ENCODE data around the gene TBC1D22A. TPM values are rescaled to one million over a fixed set of nuclear protein-coding genes. Genes with fewer than 3 reads are reported as not detected.
A peak's percentile ranks its signal among the peaks of the same experiment; 100 is the strongest.

Gene TBC1D22A
- total and polyA plus RNA-seq, 8 donors: 12.0 to 17.6 (median 15.3) TPM

DNA sequence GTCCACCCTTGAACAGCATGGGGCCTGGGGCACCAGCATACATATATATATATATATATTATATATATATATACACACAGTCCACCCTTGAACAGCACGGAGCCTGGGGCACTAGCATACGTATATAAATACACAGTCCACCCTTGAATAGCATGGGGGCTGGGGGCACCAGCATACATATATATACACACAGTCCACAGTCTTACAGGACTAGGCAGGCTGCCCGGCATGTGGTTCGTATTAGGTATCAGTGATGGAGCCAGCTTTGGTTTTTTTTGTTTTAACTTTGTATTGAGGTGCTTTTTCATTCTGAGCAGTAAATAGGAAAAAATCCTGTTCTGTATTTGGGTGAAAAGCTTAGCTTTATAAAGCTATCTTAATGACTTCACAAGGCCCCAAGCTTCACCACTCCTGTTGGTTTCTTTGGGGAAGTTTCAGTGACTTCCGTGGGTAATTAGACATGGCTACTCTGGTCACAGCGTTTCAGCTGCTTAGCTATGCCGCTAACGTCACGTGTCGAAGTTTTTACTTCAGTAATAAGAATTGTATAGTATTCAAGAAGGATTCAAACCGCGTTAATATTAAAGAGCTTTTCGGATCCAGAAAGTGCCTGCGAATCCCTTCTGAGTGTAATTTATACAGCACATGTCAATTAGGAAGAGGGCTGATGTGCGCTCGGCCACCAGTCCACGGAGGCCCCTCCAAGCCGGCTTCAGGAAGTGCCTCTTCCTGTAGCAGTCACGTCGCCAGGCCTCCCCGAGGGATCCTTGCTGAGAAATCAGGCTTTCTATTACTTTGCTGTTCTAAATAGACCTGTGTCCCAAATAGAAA, 179.7 kb downstream of the TBC1D22A start:
- 87 to 91% methylated on average over 21 of the region's 21 CpGs for WGBS, 2 donors
- peak in 2 of 4 donors; percentile 36 to 52 for ATAC-seq
- H3K9me3 ChIP-seq: no peaks in the 10 kb centered on the region

DNA sequence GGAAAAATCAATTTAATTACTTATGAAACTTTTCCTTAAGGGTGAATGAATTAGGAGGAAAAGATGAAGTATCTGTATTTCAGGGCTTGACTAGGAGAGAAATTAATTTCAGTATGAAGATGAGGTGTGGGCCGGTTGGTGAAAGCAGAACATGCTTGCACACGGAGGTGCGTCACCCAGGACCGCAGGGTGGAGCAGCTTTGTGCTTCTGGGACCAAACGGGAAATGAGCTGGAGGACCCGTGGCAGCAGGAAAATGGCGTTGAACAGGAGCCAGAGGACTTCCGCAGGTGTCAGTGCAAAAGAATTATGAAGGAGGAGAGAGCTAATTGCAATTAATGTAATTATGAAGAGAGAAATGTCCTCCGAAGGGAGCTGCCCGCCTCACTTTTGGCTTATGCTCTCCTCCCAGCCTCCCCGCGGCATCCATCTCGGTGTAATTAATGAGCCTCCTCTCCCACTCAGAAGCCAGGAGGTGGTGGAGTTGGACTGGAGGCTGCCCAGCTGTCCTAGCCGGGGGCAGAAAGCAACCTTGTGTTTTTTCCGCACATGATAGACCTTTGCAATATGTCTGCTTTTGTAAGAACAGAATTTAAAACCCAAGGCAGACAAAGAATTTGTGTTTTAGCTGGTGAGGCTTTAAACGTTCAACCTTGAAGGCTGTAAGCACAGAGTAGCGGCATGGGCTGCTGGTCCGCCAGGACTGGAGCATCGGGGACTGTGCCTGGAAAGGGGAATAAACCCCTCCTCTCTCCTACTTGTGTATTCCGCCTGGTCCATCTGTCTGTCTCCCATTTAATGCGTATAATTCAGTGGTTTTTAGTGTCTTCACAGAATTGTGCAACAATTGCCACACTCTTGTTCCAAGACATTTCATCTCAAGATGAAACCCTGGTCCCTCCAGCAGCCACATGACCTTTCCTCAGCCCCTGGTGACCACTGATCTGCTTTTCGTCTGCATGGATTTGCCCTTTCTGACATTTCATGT, 180.6 kb downstream of the TBC1D22A start:
- ATAC-seq: peak in 2 of 4 donors; percentile 49 to 51
- Histone ChIP-seq H3K4me3 (no peak overlapping the region), H3K27ac (peak overlapping the region in 2 of 4 donors; percentile 28 to 50), H3K27me3 (no peaks in the 10 kb centered on the region), H3K36me3 (no peaks in the 10 kb centered on the region), H3K9me3 (no peaks in the 10 kb centered on the region), H3K4me1 (peaks cover 0 to 2% (median 0%) of the 10 kb centered on the region in 3 donors)
- intact Hi-C loops (cut with DNase I): no loop called here
- no peak for DNase-seq
- WGBS, 2 donors: 90% methylated on average over 22 of the region's 22 CpGs
- FAIRE-seq: no peak
- TF ChIP-seq, protein P1, sequence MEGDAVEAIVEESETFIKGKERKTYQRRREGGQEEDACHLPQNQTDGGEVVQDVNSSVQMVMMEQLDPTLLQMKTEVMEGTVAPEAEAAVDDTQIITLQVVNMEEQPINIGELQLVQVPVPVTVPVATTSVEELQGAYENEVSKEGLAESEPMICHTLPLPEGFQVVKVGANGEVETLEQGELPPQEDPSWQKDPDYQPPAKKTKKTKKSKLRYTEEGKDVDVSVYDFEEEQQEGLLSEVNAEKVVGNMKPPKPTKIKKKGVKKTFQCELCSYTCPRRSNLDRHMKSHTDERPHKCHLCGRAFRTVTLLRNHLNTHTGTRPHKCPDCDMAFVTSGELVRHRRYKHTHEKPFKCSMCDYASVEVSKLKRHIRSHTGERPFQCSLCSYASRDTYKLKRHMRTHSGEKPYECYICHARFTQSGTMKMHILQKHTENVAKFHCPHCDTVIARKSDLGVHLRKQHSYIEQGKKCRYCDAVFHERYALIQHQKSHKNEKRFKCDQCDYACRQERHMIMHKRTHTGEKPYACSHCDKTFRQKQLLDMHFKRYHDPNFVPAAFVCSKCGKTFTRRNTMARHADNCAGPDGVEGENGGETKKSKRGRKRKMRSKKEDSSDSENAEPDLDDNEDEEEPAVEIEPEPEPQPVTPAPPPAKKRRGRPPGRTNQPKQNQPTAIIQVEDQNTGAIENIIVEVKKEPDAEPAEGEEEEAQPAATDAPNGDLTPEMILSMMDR (IDR thresholded peaks at IDR 0.05): no peak

More for the DNA sequence above, 179.7 kb downstream of the TBC1D22A start:
- no peaks in the 10 kb centered on the region for H3K36me3 ChIP-seq
- FAIRE-seq (no peak), DNase-seq (no peak)
- no peak overlapping the region for H3K4me3 ChIP-seq
- intact Hi-C loops (cut with DNase I): no loop called here
- peaks cover 0 to 11% (median 0%) of the 10 kb centered on the region in 3 donors for H3K4me1 ChIP-seq
- TF ChIP-seq, protein P1 (IDR thresholded peaks at IDR 0.05): no peak
- peak overlapping the region in 2 of 4 donors; percentile 28 to 50 for H3K27ac ChIP-seq
- no peaks in the 10 kb centered on the region for H3K27me3 ChIP-seq

DNA sequence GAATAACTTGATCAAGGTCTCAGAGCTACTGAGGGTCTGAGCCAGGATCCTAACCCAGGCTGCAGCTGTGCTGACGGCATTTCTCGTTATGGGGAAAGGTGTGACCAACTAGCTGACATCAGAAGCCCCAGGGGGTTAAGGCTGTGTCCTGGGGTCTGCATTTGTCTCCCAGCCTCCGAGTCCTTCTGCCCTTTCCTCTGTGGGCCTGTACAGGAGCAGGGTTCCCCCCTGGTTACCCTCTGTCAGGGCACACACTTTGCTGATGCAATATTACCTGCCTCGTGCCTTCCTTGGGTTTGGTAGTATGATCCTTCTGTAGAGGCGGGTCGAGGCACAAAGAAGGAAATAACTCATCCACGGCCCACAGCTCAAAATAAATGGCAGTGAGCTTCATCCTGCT, 183.0 kb downstream of the TBC1D22A start:
- Histone ChIP-seq H3K27ac (no peak overlapping the region), H3K4me1 (no peaks in the 10 kb centered on the region), H3K4me3 (no peak overlapping the region), H3K27me3 (no peaks in the 10 kb centered on the region), H3K36me3 (no peaks in the 10 kb centered on the region), H3K9me3 (no peaks in the 10 kb centered on the region)
- no peak for DNase-seq
- TF ChIP-seq, protein P1 (IDR thresholded peaks at IDR 0.05): no peak
- no peak for ATAC-seq
- 90 to 91% methylated on average over 7 of the region's 7 CpGs for WGBS, 2 donors
- intact Hi-C loops (cut with DNase I): no loop called here
- FAIRE-seq: no peak

DNA sequence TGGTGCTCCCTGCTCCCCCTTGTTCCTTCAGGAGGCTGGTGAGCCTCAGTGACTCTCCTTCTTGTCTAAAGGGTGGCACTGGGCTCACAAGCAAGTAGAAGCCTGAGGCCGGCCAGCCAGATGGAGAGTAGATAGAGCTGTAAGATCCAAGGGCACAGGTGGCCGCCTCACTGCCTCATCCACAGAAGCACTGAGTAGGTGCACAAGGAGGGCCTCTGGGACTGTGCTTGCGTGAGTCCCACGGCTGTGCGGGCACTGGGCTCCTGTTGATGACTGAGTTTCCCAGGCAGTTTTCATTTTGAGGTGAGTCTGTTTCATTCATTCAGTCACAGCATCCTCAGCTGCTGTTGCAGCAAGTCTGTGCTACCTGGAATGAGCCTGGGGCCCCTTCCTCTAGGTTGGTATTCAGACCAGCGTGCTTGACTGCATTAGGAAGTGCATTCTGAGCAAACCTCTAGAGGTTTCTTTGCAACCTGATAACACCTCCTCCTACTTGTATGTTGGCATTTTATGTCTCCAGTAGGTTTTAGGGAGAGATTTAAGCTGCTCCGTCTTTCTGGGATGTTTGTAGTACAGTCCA, 184.0 kb downstream of the TBC1D22A start:
- H3K9me3 ChIP-seq: no peaks in the 10 kb centered on the region
- H3K36me3 ChIP-seq: no peaks in the 10 kb centered on the region
- ATAC-seq: no peak
- no peak overlapping the region for H3K4me3 ChIP-seq
- no peak for DNase-seq
- TF ChIP-seq, protein P1 (IDR thresholded peaks at IDR 0.05): no peak
- no peaks in the 10 kb centered on the region for H3K27me3 ChIP-seq
- no peak for FAIRE-seq
- 96% methylated on average over 7 of the region's 7 CpGs for WGBS, 2 donors
- no peaks in the 10 kb centered on the region for H3K4me1 ChIP-seq
- intact Hi-C loops (cut with DNase I): no loop called here
- H3K27ac ChIP-seq: no peak overlapping the region
